GM15510 (cell line): ENCODE data around the gene VAV2.

Source experiments
- POLR2A ChIP-seq: IDR thresholded peaks from 3 replicates; pipeline ENCODE4 v1.6.1; 2011; ENCODE audit warnings: borderline replicate concordance; ENCODE audit not compliant: insufficient read length; ENCODE audit errors: extremely low read depth

Gene VAV2

DNA sequence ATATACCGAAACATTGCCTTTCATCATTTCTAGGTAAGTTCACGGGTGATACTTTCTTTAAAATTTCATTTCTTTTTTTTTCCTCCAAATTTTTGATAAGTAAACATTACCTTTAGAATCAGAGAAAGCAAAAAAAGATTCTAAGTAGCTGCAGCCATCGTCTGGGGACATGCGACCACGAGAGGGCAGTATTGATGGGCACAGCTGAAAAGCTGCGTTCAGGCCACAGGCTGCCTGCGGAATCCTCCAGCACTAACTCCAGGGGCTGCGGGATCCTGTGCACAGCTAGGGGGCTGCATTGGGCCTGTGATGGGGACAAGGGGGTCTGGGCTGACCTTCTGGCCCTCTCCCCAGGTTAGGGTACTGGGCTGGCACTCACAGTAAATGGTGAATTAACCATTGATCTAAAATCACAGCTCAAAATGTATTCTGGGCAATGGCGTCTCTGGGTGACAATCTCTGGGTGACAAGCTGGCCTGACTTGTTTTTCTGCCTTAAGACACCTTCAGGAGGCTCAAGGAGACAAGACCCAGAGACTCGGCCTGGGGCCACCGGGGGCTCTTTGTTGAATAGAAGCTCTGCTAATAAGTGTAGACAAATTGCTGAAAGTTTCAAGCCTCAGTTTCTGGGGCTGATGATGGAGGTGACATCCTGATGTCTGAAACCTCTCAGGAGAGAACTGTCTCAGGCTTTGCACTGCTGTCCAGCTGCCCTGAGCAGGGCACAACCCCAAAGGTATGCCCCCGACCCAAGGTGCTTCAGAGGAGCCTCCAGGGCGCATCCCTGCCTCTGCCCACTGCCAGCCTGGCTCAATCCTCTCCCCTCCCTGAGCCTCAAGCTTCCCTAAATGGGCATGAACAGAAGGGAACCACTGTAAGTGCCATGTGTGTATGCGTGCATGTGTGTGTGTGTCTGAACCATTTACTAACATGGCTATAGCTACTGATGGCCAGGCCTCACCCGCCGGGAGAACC is 209.7 kb downstream of the VAV2 start:
- TF ChIP-seq POLR2A = no peak

- no peak for TF ChIP-seq POLR2A
Observed at GRCh38 chr9:133781828-133782135, 210.3 kb downstream of the VAV2 start.

- TF ChIP-seq POLR2A = no peak
Observed at GRCh38 chr9:133780962-133781827, 210.9 kb downstream of the VAV2 start.

GRCh38 chr9:133780404-133780945 is 211.6 kb downstream of the VAV2 start:
- TF ChIP-seq POLR2A = no peak

- TF ChIP-seq POLR2A = no peak
Observed at GRCh38 chr9:133779516-133780403, 212.4 kb downstream of the VAV2 start.

DNA sequence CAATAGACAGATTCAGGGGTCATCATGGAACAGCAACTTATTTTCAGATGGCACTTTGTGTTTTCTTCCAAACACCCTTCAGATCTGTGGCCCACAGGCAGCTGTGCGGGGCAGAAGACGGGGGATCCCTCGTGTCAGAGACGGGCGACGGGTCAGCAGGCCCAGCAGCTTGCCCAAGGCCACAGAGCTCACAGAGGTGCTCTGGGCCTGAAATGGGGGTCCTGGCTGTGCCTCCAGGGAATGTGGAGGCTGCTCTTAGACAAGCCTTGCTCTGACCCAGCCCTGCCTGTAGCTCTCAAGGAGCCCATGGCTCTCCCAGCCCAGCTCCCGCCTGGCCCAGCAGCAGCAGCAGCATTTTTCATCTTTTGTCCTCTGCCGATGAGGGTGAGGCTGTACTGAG is 213.0 kb downstream of the VAV2 start:
- TF ChIP-seq POLR2A = no peak

DNA sequence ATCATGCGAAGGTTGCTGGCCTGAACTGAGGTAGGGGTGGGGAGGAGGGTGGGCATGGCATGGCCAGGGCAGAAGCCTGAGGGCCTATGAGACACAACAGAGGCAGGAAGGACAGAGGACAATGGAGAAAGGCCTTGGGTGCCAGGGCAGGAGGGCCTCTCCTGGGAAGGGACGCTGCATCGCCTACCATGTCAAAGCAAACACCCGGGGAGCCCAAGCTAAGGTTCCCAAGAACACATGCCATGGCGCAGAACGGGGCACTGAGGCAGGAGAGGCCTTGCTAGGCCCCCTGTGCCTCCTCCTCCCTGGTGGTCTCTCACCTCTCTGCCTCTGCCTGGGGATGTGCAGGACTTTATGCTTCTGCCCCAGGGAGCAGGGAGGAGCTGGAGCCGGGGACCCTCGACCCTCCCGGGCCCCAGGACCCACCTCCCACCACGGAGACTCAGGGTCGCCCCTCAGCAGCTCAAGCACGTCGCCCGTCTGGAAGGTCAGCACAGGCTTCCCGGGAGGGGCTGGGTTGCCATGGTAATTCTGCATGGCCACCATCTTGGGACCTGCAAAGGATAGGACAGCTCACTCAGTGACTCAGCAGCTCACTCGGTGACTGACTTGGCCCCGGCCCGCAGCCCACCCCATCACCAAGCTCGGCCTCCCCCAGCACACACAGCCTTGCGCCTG is 213.6 kb downstream of the VAV2 start:
- no peak for TF ChIP-seq POLR2A

GRCh38 chr9:133777871-133778270 is 214.3 kb downstream of the VAV2 start:
- no peak for TF ChIP-seq POLR2A

DNA sequence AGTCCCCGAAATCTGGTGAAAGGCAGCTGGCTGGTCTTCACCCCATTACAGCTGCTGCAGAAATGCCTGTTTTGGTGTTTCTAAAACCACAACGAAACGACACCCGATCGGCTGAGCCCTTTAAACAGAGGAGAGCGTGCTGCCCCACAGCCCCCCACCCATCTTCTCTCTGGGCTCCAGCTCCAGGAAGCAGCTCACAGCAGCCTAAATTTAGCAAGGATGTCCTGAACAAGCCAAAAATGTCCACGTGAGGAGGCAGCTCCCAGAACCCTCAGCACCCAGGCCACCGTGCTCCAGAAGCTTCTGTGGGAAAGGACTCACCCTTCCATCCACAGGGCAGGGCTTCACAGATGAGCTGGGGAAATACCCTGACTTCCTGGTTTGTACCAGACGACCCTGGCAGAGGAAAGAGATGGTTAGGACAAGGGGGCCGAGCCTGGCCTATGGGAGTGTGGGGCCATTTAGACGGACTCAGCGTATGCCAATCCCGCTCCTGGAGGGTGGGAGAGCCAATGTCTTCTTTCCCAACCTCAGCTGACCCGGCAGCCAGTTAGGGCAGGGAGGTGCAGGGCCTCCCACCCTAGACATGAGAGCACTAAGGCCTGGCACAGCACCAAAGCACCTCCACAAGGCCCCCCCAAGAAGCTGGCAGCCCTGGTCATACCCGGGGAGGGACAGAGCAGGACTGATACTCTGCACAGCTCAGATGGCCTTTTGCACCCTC is 214.9 kb downstream of the VAV2 start:
- no peak for TF ChIP-seq POLR2A

GRCh38 chr9:133775951-133776905 is 215.9 kb downstream of the VAV2 start:
- TF ChIP-seq POLR2A = no peak

- no peak for TF ChIP-seq POLR2A
Observed at GRCh38 chr9:133775291-133775690, 216.8 kb downstream of the VAV2 start.

DNA sequence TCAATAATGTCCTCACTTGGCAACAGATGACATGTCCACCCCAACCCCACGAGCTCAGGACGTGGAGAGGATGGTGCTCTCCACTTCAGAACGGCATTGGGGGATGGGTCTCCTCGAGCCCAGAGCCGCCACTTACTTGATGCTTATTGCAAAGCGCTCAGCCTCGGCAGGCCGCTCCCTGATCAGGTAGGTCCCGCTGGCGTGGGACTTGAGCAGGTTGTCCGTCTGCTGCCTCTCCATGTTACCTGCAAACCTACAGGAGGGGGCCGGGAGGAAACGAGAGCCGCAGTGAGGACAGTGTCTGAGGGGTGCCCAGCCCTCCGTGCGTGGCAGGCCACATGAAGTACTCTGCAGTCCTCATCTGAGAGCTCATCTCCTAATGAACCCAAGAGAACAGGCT is 217.3 kb downstream of the VAV2 start:
- TF ChIP-seq POLR2A = no peak
